ENCODE results near the gene KMT2C.

KMT2C gene

GRCh38 chr7:152133804-152134203 is 302.0 kb downstream of the KMT2C start:
- TF ChIP-seq CTCF (IDR thresholded peaks at IDR 0.05) (no peak), ZFX (IDR thresholded peaks at IDR 0.05; ENCODE audit: borderline replicate concordance) (no peak)
- H3K27ac ChIP-seq, result no peak overlapping the region

GRCh38 chr7:152132812-152133211 is 303.0 kb downstream of the KMT2C start:
- H3K27ac ChIP-seq, result peak overlapping the region; percentile 37
- no peak for TF ChIP-seq ZFX (IDR thresholded peaks at IDR 0.05; ENCODE audit: borderline replicate concordance)
- no peak for TF ChIP-seq CTCF (IDR thresholded peaks at IDR 0.05)

- peak overlapping the region; percentile 37; the same call in 1 of the 2 replicates for H3K27ac ChIP-seq
- no peak for TF ChIP-seq CTCF (IDR thresholded peaks at IDR 0.05)
- TF ChIP-seq ZFX (IDR thresholded peaks at IDR 0.05; ENCODE audit: borderline replicate concordance), result no peak
Measured at GRCh38 chr7:152131981-152132494, 303.8 kb downstream of the KMT2C start.

- H3K27ac ChIP-seq, result no peak overlapping the region
- TF ChIP-seq CTCF (IDR thresholded peaks at IDR 0.05) (no peak), ZFX (IDR thresholded peaks at IDR 0.05; ENCODE audit: borderline replicate concordance) (no peak)
Measured at GRCh38 chr7:152130658-152131590, 304.9 kb downstream of the KMT2C start.

- TF ChIP-seq CTCF (IDR thresholded peaks at IDR 0.05), result no peak
- no peak for TF ChIP-seq ZFX (IDR thresholded peaks at IDR 0.05; ENCODE audit: borderline replicate concordance)
- no peak overlapping the region for H3K27ac ChIP-seq
Measured at GRCh38 chr7:152129682-152130081, 306.1 kb downstream of the KMT2C start.

- no peak overlapping the region for H3K27ac ChIP-seq
- TF ChIP-seq ZFX (IDR thresholded peaks at IDR 0.05; ENCODE audit: borderline replicate concordance) (no peak), CTCF (IDR thresholded peaks at IDR 0.05) (no peak)
Measured at GRCh38 chr7:152128741-152129461, 306.9 kb downstream of the KMT2C start.
